Measurements from ENCODE around the gene CAPNS1. TPM values are rescaled to one million over a fixed set of nuclear protein-coding genes. Genes with fewer than 3 reads are reported as not detected.

The CAPNS1 gene
- total RNA-seq, 1 experiment from 2014 or later: 577 TPM

GRCh38 chr19:36111200-36111539 is 28.7 kb upstream of the CAPNS1 start:
- Histone ChIP-seq H3K4me3 (ENCODE audit: low read depth, low read length, poor library complexity, severe bottlenecking) (no peak overlapping the region), H3K27me3 (replicated peaks; ENCODE audit: insufficient read depth, low read depth, low read length, poor library complexity) (no peaks in the 10 kb centered on the region), H3K9me3 (ENCODE audit: low read depth, low read length, poor library complexity, severe bottlenecking) (no peaks in the 10 kb centered on the region), H3K36me3 (ENCODE audit: insufficient read depth, low read length, poor library complexity, severe bottlenecking) (peaks cover 14% of the 10 kb centered on the region), H3K27ac (ENCODE audit: low read depth, low read length, poor library complexity, severe bottlenecking) (no peak overlapping the region), H3K4me1 (ENCODE audit: insufficient read depth, low read length, poor library complexity, severe bottlenecking) (peaks cover 9% of the 10 kb centered on the region)
- ChIA-PET POLR2A (ENCODE audit: low non-redundant PET) (no interaction called here), CTCF (interaction anchor here (0.5 kb wide), 1 partner anchor 291 kb away, joined by 3 read pairs; no protein-coding TSS in a partner anchor)
- DNase-seq (ENCODE audit: low spot score): no peak
- intact Hi-C loops (cut with micrococcal nuclease; ENCODE audit: unreplicated experiment): no loop called here
- no peak for TF ChIP-seq CTCF (conservative IDR thresholded peaks at IDR 0.05; ENCODE audit: low read depth, low read length)
- no peak for TF ChIP-seq EZH2 (IDR thresholded peaks at IDR 0.05; ENCODE audit: borderline replicate concordance, low read depth, low read length, poor library complexity, severe bottlenecking)
- BruUV-seq (replicated peaks): no TSS peak

GRCh38 chr19:36112678-36113077 is 27.2 kb upstream of the CAPNS1 start:
- Histone ChIP-seq H3K4me3 (ENCODE audit: low read depth, low read length, poor library complexity, severe bottlenecking) (no peak overlapping the region), H3K36me3 (ENCODE audit: insufficient read depth, low read length, poor library complexity, severe bottlenecking) (peaks cover 14% of the 10 kb centered on the region), H3K27ac (ENCODE audit: low read depth, low read length, poor library complexity, severe bottlenecking) (no peak overlapping the region), H3K4me1 (ENCODE audit: insufficient read depth, low read length, poor library complexity, severe bottlenecking) (peaks cover 13% of the 10 kb centered on the region), H3K9me3 (ENCODE audit: low read depth, low read length, poor library complexity, severe bottlenecking) (no peaks in the 10 kb centered on the region), H3K27me3 (replicated peaks; ENCODE audit: insufficient read depth, low read depth, low read length, poor library complexity) (no peaks in the 10 kb centered on the region)
- no peak for TF ChIP-seq CTCF (conservative IDR thresholded peaks at IDR 0.05; ENCODE audit: low read depth, low read length)
- DNase-seq (ENCODE audit: low spot score): no peak
- POLR2A ChIA-PET (ENCODE audit: low non-redundant PET): no interaction called here
- CTCF ChIA-PET: no interaction called here
- no TSS peak for BruUV-seq (replicated peaks)
- intact Hi-C loops (cut with micrococcal nuclease; ENCODE audit: unreplicated experiment): no loop called here

- intact Hi-C loops (cut with micrococcal nuclease; ENCODE audit: unreplicated experiment): no loop called here
- no peak for DNase-seq (ENCODE audit: low spot score)
- Histone ChIP-seq H3K27ac (ENCODE audit: low read depth, low read length, poor library complexity, severe bottlenecking) (no peak overlapping the region), H3K4me3 (ENCODE audit: low read depth, low read length, poor library complexity, severe bottlenecking) (peak overlapping the region; percentile 60), H3K36me3 (ENCODE audit: insufficient read depth, low read length, poor library complexity, severe bottlenecking) (peaks cover 16% of the 10 kb centered on the region), H3K27me3 (replicated peaks; ENCODE audit: insufficient read depth, low read depth, low read length, poor library complexity) (no peaks in the 10 kb centered on the region), H3K9me3 (ENCODE audit: low read depth, low read length, poor library complexity, severe bottlenecking) (no peaks in the 10 kb centered on the region), H3K4me1 (ENCODE audit: insufficient read depth, low read length, poor library complexity, severe bottlenecking) (peaks cover 13% of the 10 kb centered on the region)
- ChIA-PET CTCF (no interaction called here), POLR2A (ENCODE audit: low non-redundant PET) (interaction anchor here (0.5 kb wide), 2 partner anchors 26 to 101 kb away, joined by 3 to 6 read pairs; partner anchors contain the start of genes ZNF146 and ZNF565)
- TF ChIP-seq CTCF (conservative IDR thresholded peaks at IDR 0.05; ENCODE audit: low read depth, low read length): no peak
- TF ChIP-seq EZH2 (IDR thresholded peaks at IDR 0.05; ENCODE audit: borderline replicate concordance, low read depth, low read length, poor library complexity, severe bottlenecking): no peak
- BruUV-seq (replicated peaks): no TSS peak
Measured at GRCh38 chr19:36113425-36113824, 26.4 kb upstream of the CAPNS1 start.
